GM04503 (cell line): ENCODE results near the gene RALGPS2.
A peak's percentile ranks its signal among the peaks of the same experiment; 100 is the strongest.

Experiments
- DNase-seq: peaks from one replicate; pipeline ENCODE4 v3.0.0-alpha.2; 2012; ENCODE audit warnings: low read depth

RALGPS2 gene

DNA sequence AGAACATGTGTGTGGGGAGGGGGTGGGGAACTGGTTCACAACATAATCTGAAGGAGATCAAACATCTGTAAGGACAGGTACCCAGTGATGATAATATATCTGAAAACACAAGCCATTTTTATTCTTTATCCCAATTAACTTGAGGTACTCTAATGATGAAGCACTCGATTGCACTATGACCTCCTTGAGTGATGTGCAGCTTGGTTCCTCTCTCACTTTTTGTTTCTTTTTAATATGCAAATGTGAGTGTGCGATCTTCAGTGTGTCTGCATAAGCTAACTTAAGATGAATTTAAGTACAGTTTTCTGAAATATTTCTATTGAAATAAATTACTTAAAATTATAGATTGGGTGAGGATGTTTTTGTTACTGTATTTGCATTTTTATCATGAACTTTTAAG lies 196.5 kb downstream of the RALGPS2 start:
- DNase-seq = no peak

DNA sequence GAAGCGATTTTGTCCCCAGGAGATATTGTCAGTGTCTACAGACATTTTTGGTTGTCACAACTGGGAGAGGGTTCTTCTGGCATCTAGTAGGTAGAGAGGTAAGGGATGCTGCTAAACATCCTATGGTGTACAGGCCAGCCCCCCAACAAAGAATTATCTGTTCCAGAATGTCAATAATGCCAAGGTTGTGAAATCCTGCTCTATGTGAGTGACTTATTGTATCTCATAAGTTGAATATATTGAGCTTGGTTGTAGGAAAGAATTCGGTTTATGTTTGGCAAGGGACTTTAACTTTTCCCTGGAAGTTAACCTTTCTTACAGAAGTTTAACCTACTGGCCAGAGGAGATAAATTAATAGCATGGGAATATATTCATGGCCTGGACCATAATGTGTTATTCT lies 198.5 kb downstream of the RALGPS2 start:
- DNase-seq = no peak

DNA sequence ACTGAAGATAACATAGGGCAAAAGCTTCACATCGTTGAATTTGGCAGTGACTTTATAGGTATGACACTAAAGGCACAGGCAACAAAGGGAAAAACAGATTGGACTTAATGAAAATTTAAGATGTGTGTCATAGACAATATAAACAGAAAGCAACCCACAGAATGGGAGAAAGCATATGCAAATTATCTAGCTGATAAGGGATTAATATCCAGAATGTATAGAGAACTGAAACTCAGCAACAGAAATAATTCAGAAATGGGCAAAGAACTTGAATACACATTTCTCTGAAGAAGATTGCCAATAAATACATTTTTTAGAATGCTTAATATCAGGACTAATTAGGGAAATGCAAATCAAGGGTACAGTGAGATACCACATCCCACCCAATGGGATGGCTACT lies 201.0 kb downstream of the RALGPS2 start:
- DNase-seq = no peak

GRCh38 chr1:178927003-178927402 lies 202.0 kb downstream of the RALGPS2 start:
- no peak for DNase-seq

DNA sequence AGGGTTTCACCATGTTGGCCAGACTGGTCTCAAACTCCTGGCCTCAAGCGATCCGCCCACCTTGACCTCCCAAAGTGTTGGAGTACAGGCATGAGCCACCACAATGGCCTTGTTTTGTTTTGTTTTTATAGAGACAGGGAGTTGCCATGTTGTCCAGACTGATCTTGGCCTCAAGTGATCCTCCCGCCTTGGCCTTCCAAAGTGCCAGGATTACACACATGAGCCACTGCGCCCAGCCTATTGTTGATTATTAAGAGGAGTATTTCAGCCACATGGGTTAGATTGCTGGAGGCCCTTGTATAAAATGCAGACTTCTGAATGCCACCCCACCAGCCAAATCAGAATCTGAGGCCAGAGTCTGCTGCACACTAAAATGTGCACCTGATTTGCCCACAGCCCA lies 203.0 kb downstream of the RALGPS2 start:
- DNase-seq = no peak

DNA sequence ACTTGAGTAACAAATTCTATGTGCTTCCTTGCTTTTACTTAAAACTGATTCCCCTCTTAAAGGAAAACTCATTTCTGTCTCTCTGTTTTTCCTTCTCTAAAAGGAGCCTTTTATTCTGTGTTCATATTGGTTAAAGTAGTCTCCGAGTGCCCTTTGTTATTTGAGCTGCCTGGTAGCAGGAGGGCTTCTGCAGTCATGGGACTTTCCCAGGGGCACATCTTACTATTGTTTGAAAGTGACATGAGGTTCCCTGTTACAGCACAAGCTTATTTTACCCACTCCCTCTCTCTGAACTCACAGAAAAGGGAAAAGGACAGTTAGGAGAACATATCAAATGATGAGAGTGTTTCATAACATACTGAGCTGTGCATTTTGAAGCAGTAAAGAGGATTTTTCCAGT lies 203.9 kb downstream of the RALGPS2 start:
- no peak for DNase-seq

DNA sequence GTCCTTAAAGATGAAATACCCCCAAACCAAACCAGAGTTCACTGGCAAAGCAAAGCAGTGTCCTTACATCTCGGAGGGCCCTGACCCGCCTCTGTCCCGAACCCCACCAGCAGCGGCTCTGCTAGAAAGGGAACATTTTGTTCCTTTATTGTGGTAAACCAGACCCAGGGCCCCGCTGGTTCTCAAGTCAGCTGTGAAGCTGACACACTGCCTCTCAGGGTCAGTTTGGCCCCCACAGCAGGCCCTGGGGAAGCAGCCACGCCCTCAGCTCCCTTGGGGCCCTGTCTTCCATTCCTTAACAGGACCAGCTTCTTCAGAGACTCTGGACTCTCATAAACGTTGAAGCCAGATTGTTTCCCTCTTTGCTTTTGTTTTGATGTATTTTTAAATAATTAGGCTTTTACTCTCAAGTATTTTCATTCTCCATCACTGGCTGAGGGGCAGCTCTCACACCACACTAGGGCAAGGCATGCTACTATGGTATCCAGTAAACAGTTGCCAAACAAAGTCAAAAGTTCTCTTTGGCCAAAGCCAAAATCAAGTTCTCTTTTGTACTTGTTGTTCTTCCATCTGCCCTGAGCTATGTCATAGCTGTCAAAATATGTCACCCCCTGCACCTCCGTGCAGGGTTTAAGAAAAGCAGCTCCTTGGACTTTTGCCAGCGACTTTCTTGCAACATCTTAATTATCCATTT lies 207.0 kb downstream of the RALGPS2 start:
- DNase-seq = peak; percentile 73

- no peak for DNase-seq
Measured at GRCh38 chr1:178932552-178932906, 207.5 kb downstream of the RALGPS2 start.

- no peak for DNase-seq
Measured at GRCh38 chr1:178933105-178933561, 208.1 kb downstream of the RALGPS2 start.

DNA sequence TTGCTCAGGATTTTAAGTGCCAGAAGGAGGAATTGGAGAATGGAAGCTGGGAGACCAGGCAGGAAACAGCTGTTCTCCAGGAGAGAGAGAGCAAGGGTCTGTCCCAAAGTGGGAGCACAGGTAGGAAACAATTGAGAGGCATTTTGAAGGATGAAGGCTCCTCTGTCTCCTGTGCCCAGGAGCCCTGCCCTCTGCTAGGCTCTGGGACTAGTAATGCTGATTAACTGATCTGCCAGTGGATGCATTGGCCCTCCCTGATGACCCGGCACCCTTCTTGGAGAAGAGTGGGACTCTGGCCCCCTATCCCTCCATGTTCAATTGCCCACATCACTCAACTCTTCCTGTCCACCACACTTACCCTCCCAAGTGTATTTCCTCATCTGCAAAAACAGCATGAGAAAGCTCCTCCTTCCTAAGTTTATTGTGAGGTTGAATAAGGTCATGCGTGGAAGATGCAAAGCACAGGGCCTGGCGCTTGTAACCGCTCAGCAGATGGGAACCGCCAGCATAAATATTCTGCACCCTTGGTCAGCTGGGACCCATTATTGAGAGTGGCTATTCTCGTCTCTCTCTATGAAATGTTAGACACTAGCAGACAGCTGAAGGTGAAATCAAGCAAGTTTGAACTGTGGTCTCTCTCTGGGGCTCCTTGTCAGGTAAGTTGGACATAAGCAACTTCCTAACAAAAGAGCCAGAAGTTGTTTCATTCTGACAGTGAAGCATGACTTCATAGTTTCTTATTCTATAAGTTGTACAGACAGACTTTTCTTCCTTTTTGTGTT lies 208.9 kb downstream of the RALGPS2 start:
- DNase-seq = no peak

GRCh38 chr1:178934546-178934945 lies 209.5 kb downstream of the RALGPS2 start:
- DNase-seq = no peak

DNA sequence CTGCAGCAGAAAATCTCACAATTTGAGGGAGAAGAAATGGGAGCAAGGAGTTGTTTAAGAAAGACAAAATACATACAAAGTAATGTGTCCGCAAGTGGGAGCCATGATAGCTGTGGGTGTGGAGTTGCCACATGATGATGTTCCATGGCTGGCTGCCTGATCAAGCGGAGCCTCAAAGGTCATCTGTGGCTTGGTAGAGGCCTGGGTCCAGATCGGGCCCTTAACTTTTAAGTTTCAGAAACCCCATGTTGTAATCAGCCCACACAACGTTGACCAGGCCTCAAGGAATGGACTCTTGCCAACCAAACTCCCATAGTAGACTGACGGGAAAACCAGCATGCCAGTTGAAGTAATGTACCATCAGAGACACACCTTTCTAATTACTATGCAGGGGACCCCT lies 210.6 kb downstream of the RALGPS2 start:
- DNase-seq = no peak

- no peak for DNase-seq
Measured at GRCh38 chr1:178937695-178938094, 212.7 kb downstream of the RALGPS2 start.

GRCh38 chr1:178938101-178938958 lies 213.3 kb downstream of the RALGPS2 start:
- no peak for DNase-seq

GRCh38 chr1:178938959-178939317 lies 213.9 kb downstream of the RALGPS2 start:
- DNase-seq = peak; percentile 39

DNA sequence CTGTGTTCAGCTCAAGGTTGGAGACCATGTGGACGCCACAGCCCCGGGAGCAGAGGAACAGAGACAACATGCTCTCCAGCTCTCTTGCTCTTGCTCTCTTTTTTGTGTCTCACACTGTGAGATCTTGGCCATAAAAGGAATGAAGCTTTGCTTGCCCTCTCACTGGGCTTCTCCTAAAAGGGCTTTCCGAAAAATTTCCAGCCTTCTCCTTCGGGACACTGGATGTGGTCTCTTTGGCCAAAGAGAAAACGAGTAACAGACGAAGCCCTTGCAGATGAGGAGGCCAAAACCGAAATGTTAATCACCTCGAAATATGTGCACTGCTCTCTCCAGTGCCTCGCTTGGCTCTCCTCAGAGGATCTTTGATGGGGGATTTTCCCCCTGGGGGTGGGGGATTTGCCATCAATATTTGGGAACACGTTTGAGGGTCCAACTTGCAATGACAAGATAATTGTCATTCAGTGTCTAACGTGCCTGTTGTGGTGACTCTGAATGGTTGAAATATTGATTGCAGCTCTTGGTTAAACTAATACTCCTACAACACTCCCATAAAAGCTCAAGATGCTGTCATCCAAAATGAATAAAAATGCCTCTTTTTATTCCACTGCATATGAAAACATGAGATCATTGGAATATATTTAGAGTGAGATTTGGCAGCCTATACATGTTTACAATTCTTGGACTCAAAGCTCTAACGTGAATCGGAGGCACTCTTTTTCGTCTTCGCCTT lies 214.5 kb downstream of the RALGPS2 start:
- peak; percentile 31 for DNase-seq

DNA sequence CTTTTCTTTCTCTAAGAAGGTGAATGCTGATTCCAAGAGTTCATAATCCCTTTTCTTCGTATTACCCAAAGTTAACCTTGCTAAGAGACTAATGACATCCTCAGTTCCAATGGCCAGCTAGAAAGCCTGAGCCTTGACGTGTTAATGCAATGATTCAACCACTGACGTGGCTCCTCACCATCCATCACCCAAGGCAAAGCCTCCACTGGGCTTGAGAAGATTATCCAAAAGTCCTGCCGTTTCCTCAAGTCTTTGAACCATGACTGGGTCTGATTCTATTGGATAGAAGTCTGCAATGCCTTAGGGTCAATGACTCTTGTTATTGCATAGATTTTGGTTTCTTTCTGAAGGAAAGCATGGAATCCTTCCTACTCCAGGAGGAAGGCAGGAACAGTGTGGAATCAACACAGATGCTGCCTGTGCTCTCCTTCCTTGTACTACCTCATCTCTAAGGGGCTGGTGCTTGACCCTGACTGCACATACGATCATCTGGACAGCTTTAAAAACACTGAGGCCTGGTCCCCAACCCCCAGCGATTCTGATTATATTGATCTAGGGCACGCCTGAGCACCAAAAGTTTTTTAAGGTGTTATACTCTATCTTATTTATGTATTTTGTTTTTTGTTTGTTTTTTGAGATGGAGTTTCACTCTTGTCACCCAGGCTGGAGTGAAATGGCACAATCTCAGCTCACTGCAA lies 215.2 kb downstream of the RALGPS2 start:
- DNase-seq = peak; percentile 31

GRCh38 chr1:178941261-178941689 lies 216.2 kb downstream of the RALGPS2 start:
- no peak for DNase-seq

- DNase-seq = no peak
Measured at GRCh38 chr1:178941849-178942248, 216.8 kb downstream of the RALGPS2 start.

GRCh38 chr1:178942285-178943198 lies 217.5 kb downstream of the RALGPS2 start:
- no peak for DNase-seq
